Muscle of arm (tissue), 12 donors: ENCODE results near the gene NDST1. TPM values are rescaled to one million over a fixed set of nuclear protein-coding genes. Genes with fewer than 3 reads are reported as not detected.
"Not testable (repeated sequence)": the region's sequence is repeated elsewhere in the genome, so short reads cannot be mapped to it uniquely, and the experiment has no call there.

Experiments
- DNase-seq: peaks from one replicate; pipeline ENCODE4 v3.0.0-alpha.2; 2013
- polyA plus RNA-seq, 12 donors: library from polyadenylated mRNA; unstranded; fragments of 120-200 nt; gene quantifications; one replicate each; pipeline ENCODE4 v1.2.1, GENCODE V29; 2013; ENCODE audit not compliant: insufficient read length in 12 of 12

NDST1 gene
- polyA plus RNA-seq, 12 donors, result 40.2 to 56.1 (median 46.8) TPM; not detected in 1

DNA sequence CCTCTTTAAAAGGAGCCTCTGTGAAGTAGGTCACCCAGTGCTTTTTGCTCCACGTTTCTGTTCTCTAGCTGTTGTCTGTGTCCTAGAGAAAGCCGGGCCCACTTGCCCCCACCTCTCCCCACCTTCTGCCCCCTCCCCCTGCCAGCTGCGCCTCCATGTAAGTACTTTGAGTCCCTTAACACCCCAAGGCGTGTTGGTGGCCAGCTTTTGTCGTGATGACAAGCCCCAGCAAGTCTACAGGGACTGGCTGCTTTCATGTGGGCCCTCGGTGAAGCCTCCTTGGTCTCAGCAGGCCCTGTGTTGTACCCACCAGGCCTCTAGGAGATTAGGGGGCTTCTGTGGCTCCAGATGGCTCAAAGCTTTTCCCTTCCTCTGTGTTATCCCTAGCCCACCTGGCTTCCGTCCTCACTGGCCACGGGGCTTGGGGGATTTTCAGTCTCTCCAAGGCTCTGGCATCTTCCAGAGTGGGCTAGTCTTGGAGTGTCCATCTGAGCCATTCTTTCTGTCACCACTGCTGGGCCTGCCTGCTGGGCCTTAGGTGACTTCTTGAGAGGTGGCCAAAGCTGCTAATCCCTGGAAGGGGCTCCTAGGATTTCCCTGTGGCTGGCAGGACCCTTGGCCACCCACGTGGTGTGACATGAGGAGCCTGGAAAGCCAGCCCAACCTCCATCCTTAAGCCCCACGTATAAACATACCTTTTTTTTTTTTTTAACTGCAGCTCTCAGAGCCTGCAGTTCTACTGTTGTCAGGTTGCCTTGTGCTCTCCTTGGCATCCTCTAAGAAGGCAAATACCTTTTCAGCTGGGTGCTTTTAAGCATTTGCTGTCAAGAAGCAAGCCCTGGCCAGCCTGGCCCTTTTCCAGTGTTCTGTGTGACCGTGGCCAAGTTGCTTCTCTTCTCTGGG is 1.1 kb upstream of the NDST1 start:
- DNase-seq, result no peak

DNA sequence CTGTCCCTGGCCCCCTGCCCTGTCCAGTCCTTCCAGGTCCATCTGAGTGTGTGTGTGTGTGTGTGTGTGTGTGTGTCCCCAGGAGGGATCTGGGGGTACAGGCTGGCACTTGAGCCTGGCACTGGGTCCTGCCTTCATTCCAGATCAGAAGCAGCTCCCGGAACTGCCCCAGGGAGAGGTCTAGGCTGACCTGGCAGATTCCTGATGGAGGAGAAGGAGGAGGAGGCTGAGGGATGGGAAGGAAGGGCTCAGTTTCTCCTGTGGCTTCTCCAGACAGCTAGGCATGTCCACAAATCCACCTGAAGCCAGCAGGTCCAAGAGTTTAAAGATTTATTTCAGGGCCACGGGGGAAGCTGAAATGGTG is 328 bp downstream of the NDST1 start:
- no peak for DNase-seq

DNA sequence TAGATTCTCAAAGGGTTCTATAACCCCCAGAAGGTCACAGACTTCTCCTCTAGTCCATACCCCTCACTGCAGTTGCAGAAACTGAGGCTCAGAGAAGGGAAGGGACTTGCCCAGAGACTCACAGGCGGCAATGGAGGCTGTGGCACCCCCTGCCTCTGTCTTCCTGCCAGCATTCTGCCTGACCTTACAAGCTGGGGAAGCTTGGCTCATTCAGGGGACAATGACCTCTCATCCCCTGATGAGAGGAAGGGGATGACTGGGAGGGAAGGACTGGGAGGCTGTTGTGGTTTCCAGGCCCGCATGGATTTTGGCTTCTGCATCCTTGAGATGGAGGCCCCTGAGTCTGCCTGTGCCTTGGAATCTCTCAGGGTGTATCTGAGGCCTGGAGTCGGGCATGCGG is 897 bp downstream of the NDST1 start:
- DNase-seq, result no peak

DNA sequence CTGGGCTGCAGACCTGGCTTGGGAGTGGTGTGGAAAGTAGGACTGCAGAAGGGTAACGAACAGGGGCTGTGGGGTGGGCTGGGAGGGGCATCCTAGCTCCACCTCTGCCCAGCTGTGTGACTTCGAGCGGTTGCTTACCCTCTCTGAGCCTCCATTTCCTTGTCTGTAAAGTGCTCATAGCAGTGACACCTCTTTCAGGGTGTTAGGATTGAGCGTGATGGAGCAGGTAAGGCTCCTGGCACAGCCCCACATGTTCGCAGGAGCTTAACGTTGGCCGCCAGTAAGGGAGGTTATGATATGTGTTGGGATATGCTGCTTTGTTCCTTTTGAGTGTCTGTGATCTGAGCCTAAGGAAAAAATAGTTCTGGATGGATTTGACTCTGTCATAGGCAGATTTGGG is 2.1 kb downstream of the NDST1 start:
- no peak for DNase-seq

DNA sequence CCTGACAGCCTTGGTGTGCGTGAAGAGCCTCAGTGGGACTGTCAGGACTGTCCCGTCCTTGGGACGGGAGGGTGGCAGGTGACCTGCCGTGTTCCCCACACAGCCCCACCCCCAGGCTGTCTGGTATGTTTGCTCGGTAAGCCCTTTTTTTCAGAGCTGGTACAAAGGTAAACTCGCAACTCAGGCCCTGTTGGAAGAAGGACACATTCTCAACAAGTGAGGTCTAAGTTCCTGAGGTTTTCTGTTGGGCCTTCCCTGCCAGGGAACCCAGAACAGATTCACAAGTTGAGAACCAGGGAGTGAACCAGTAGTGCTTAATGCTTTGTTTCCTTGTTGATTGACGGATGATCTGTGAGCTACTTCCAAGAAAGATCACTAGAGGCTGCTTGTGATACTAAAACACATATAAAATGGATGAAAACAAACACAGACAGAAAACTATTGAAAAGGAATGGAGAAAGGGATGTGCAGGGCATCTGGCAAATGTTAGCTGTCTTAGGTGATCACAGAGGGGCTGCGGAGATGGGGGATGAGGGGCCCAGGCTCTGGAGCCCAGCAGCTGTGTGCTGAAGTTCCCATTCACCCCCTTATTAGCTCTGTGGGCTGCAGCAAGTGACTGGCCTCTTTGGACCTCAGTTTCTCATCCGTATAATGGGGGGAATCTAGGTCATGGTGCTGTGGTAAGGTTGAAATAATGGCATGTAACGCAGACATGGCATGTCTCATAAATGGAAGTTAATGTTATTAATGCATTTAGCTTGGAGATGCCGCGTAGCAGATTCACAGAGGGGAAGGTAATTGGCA is 2.7 kb downstream of the NDST1 start:
- DNase-seq, result no peak

DNA sequence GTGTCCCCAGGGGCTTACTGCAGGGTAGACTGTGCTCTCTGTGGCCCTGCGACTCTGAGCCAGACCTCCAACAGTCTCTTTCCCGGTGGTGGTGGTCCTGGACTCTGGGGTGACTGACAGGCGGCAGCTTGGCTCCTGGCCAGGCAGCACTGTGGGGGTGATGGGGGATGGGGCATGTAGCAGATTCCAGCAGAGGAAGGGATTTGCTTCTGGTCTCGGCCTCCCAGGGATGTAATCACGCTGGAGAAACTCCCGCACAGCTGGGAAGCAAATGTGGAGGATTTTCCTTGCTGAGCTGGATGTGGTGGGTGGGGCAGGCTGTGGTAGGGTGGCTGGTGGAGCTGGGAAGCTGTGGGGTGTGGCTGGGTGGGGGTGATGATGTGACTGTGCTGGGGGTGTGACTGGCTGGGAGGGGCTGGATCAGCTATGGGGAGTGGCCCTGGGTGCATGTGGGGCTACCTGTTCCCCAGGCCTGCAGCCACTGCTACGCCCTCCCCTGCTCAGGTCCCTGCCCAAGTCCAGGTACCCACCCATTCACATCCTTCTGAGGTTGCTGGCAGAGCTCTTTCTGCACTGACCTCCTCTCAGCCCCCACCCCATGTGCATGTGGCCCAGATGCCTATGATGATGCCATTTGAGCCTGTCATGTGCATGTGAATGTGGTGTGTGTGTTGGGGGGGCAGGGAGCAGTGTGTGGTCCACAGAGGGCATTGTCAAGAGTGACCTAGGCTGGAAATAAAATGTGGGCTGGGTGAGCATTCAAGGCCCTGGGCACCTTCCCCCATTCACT is 3.8 kb downstream of the NDST1 start:
- DNase-seq, result no peak

DNA sequence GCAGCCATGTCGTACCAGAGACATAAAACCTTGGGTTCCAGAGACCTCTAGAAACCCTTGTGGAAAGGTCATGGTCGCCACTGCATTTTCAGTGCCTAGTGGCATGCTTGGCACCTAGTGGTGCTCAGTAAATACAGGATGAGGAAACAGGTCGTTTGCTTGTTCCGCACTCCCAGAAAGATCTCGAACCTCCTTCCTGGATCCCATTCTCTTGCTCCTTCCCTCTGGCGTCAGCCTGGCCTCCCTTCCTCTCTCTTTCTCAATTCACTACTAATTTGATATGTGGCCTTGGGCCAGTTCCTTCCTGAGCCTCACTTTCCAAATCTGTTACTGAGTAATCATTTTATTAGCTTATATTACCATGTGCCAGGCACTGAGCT is 4.4 kb downstream of the NDST1 start:
- DNase-seq, result no peak

DNA sequence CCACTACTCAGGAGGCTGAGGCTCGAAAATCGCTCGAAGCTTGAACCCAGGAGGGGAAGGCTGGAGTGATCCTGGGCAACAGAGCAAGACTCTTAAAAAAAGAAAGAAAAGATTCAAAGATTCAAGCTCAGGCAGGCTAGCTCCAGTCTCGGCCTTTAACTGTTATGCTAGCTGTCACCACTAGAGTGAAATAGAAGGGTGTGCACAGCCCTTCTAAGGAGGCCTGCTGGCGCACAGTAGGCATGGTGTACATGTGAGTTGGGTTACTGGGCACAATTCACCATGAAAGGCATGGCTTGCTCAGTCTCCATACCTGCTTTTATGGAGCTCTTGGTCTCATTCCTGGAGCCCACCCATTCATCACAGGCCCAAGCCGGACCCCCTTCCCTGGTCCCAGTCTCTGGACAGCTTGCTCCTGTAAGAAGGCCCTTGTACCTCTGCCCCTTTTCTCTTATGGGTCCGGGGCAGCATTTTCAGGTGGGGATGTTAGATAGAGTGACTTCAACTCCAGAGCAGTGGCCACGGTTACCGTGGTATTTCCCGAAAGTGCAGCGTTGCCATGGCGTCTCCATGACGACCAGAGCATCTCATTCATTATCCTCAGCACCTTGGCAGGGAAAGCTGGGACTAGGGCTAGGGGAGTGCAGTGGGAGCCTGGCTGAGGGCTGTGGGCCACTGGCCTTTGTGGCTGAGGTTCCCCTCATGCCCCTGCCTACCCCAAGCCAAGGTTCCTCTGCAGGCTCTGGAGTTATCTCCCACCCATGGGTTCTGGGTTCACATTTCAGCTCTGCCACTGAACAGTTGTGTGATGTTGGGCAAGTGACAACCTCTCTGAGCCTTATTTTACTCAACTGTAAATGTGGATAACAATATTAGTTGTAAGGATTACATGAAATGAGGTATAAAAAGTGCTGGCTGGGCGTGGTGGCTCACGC is 5.7 kb downstream of the NDST1 start:
- no peak for DNase-seq

DNA sequence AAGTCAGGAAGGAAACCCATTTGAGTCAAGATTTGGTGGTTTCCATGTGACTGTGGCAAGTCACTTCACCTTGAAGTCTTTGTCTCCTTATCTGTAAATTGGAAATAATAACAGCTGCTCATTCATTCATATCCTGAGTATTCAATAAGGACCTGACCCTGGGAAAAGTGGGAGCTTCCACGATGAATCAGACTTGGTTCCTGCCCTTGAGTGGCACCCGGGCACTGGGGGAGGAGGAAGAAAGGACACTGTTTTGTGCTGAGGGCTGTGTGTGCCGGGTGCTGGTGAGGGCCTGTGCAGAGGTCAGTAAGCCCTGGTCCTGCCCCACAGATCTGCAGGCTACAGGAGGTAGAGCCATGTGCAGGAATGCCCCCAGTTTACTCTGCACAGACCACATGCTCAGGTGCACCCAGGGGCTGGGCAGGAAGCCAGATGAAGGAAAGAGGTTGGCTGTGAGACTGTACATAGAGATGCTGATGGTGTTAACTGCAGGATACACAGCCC is 6.8 kb downstream of the NDST1 start:
- no peak for DNase-seq

DNA sequence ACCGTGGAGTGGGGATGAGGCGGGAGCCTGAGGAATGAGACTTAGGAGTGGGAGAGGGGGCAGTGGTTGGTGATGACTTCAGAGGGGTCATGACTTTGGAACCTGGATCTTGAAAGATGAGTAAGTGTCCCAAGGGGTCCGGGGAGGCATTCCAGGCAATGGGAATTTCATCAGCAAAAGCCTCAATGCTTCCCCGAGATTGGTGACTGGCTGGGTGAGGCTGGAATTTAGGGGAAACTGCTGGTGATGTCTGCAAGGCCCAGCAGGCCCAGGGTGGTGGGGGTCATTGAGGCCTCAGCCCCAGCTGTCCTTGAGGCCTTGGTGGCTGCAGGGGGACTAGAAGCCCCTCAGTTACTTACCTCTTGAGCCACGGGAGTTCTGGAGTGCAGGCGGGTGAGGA is 7.5 kb downstream of the NDST1 start:
- DNase-seq, result no peak

DNA sequence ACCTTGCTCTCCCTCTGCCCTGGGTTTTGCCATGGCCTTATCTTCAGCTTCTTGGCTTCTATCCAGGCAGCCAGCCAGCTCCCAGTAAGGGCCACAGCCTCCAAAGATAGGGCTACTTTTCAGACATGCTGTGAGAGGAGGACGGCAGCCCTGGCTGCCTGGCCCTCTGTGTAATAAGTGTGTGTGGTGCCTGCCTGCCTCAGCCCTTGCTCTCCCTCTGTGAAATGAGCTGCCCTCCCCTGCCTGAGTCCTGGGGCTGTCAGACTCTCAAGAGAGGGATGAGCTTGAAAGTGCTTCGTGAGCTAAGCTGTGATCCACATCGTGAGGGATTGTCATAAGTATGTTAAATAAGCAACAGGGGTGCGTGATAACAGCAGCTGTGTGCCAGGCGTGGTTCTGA is 8.1 kb downstream of the NDST1 start:
- DNase-seq, result no peak

DNA sequence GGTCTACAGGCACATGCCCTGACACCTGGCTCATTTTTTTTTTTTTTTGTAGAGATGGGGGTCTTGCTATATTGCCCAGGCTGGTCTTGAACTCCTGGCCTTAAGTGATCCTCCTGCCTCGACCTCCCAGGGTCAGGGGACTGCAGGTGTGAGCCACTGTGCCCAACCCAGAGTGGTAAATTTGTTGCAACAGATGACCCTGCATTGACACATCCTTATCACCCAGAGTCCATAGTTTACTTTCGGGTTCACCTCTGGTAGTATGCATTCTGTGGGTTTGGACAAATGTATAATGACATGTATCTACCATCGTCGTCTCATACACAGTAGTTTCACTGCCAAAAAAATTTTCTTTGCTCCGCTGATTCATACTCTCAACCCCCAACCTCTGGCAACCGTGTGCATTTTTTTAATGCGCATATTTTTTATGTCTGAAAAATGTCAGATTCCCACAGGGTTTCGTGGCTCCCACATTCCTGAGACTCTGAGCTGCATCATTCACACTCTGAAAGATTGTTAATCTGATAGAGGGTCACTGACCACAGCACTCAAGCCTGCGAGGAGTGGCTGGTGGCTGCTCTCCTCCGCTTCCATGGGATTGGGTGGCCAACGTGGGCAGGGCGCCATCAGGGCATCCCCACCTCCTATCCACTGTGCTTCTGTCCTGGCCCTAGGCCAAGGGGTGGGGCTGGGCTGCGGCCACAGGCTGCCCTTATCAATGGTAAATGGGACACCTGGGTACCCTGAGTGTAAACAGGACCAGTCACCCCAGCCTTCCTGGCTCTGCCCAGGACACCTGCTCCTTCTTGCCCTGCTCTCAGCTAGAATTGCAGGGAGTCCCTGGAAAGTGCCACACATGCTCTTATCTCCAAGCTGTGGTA is 9.6 kb downstream of the NDST1 start:
- DNase-seq, result no peak

DNA sequence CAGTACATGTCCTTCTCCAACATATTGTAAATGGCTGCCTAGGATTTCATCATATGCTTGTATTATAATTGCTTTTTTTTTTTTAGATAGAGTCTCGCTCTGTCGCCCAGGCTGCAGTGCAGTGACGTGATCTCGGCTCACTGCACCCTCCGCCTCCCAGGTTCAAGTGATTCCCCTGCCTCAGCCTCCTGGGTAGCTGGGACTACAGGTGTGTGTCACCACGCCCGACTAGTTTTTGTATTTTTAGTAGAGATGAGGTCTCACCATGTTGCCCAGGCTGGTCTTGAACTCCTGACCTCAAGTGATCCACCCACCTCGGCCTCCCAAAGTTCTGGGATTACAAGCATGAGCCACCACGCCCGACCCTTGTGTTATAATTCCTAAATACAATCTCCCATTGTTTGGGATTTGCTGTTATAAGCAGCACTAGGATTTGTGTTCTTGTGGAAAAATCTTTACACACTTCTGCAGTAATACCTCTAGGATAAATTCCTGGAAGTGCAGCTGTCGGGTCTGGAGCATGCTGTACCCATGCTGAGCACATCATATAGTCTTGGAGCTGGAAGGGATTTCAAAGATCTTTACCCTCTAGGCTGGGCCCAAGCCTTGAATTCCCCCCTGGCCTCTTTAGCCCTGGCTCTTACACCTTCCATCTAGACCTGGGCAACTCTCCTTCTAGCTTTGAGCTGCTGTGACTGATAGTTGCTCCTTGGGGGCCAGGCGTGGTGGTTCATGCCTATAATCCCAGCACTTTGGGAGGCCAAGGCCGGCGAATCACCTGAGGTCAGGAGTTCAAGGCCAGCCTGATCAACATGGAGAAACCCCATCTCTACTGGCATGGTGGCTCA is 11.0 kb downstream of the NDST1 start:
- not testable (repeated sequence) for DNase-seq

DNA sequence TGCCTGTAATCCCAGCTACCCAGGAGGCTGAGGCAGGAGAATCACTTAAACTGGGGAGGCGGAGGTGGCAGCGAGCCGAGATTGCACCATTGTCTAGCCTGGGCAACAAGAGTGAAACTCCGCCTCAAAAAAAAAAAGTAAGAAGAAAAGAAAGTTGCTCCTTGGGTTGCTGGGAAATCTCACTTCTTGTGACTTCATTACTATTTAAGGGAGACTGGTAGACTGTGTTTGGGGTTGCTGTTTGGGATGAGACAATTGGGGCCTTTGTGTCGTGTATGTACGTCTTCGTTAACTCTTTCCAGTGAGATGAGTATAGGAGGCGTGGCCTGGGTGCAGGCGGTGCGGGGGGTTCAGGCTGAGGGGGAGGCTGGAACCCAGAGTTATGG is 11.6 kb downstream of the NDST1 start:
- no peak for DNase-seq

DNA sequence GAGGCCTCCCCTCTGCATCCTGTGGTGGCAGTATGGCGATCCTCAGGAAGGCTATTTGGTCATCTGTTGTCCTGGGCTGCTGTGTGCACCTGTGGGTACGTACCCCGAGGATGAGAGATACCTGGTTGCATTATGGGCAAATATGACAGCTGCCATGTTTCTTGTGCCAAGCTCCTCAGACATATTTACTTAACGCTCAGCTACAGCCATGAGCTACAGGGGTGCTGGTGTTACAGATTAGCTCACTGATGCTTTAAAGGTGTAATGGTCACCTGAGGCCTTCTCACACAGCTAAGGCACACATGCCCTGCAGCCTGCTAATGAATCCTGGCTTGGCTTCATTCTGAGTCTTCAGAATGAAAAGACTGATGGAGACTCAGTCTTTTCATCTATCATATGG is 12.0 kb downstream of the NDST1 start:
- no peak for DNase-seq

DNA sequence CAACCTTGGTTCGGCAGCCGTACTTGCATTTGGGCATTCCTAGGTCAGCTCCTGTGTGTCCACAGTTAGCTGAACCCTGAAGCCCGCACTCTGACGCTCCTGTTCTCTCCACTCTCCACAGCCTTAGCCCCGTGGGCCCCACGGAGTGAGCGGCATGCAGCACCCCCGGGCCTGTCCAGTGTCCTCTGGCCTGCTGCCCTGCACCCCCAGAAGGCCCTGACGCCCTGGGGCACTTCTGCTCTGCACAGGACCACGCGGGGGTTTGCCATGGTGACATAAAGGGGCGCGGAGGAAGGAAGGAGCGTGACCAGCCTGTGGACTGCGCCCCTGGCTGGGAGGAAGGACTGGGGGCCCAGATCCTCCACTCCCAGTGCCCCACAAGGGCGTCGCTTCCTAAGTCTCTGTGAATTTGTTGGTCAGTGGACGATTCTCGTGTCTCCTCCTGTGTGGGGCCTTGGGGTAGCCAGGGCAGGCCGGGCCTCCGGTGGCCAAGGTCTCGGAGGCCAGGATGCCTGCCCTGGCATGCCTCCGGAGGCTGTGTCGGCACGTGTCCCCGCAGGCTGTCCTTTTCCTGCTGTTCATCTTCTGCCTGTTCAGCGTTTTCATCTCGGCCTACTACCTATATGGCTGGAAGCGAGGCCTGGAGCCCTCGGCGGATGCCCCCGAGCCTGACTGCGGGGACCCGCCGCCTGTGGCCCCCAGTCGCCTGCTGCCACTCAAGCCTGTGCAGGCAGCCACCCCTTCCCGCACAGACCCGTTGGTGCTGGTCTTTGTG is 13.0 kb downstream of the NDST1 start:
- no peak for DNase-seq

DNA sequence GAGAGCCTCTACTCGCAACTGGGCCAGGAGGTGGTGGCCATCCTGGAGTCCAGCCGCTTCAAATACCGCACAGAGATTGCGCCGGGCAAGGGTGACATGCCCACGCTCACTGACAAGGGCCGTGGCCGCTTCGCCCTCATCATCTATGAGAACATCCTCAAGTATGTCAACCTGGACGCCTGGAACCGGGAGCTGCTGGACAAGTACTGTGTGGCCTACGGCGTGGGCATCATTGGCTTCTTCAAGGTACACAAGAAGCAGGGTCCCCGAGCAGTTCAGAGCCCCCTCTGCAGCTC is 13.5 kb downstream of the NDST1 start:
- no peak for DNase-seq

DNA sequence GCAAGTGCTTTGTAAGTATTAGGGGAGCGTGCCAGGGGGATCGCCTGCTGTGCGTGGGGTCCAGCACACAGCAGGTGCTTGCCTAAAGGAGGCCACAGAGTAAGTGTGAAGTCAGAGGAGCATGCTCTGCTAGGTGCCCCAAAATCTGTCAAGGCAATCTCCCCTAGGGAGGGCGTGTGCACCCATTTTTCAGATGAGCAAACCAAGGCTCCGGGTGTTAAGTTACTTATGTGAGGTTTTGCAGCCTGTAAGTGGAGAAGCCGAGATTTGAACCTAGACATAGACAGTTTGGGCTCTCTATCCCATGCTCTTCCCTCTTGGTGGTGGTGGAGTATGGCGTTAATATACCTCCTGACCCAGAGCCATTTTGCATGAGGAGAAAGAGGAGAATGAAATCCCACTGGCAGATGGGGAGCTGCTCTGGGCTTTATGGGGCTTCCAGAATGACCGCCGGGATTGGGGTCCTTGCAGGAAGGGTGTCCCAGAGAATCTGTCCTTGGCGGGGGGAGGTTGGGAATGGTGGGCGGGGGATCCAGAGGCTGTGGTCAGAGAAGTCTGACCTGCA is 14.1 kb downstream of the NDST1 start:
- DNase-seq, result no peak
